GM18498 (cell line): ENCODE results near the gene ATF7.
A peak's percentile ranks its signal among the peaks of the same experiment; 100 is the strongest.

Source experiments
- ATAC-seq: cut with Tn5 transposase; IDR thresholded peaks from one replicate; pipeline ENCODE4 v1.9.1; 2021; ENCODE audit warnings: mild to moderate bottlenecking, moderate library complexity; ENCODE audit not compliant: unreplicated experiment

Gene ATF7

DNA sequence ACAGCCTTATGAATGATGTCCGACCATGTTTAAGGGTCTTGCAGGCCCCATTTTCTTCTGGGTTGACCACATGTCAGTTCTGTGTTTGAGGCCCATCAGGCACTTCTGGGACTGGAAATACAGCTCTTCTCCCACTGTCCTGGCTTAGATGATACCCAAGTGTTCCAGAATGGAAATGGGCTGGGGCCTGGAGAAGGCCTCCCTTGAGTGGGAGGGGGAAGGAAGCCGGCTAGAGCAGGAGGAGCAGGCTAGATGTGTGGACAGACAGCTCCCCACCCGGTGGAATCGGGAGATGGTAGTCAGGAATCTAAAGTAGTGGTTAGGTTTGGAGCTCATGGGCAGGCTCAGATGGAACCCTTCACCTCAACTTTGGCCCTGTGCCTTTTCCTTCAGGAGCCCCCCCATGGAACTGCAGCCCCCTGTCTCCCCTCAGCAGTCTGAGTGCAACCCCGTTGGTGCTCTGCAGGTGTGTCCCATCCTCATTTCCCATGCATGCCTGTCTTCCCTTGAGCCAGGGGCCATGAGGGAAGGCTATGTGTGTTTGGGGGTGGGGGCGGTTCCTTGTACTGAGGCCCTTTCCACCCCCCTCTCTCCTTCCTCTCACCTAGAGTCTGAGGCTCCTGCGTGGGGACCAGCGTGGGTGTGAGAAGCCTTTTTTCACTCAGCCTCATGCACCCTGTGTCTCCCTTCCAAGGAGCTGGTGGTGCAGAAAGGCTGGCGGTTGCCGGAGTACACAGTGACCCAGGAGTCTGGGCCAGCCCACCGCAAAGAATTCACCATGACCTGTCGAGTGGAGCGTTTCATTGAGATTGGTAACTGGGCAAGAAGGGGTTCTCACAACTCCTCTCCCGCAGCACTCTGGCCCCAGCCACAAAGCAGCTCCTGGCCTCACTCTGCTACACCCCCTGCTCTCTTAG is 121.9 kb downstream of the ATF7 start:
- ATAC-seq = no peak

DNA sequence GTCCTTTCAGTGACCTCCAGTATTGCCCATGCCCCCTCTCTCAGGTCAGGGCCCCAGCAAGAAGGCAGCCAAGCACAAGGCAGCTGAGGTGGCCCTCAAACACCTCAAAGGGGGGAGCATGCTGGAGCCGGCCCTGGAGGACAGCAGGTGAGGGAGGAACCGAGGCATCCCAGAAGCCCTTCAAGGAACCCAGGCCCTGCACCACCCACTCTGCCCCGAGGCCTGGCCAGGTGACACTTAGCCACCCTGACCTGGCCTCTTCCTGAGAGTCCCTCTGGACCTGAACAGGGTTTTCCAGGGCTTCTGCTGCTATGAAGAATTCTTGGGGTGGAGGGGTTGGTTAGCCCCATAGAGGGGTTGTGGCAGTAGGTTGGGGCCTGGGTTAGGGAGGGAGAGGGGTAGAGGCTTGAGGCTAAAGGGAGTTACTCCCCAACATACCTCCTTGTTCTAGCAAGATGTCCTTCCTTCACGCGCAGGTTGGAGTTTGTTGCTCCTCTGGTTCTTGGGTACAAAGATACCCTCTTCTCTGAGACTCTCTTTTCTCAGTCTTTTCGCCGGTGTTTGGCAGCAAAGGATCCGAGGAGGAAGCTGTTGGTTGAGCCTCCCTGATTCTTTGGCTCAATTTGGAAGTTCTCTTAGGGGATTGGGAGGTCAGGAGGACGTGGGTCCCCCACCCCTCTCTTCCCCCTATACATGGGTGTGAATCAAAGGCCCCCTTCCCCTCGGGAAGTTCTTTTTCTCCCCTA is 123.0 kb downstream of the ATF7 start:
- no peak for ATAC-seq

DNA sequence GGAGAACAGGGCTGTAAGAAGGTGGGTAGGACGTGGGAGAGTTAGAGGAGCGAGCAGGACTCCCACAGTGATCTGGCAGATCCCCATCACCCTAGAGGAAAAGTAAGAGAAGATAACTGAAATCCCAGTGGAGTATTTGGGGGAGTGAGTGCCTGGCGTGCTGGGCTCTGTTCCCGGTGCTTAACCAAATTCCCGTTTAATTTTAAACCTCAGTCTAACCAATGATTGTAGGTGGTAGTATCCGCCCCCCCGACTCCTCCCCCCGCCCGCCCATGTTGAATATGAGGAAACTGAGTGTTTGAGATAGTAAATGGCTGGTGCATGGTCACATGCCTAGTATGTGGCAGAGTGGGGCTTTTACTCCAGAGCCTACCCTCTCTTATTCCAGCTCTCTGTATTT is 123.9 kb downstream of the ATF7 start:
- ATAC-seq = no peak

DNA sequence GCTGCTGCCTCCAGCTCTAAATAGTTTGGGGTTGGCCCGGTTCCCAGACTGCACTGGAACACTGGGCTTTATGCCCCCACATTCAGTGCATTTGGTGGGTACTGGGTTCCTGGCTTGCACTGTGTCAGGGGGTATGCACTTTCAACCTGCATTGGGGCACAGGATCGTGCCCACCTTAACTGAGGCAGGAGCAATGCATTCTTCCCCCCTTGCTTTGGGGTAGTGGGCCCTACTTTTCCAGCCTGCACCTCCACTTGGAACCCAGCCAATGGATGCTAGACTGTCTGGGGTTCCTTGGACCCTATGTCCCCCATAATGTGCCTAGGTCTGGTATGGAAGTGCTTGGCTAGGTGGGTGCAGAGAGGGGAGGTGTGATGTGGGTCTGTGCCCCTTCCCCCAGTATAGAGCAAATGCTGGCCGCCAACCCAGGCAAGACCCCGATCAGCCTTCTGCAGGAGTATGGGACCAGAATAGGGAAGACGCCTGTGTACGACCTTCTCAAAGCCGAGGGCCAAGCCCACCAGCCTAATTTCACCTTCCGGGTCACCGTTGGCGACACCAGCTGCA is 124.5 kb downstream of the ATF7 start:
- no peak for ATAC-seq

DNA sequence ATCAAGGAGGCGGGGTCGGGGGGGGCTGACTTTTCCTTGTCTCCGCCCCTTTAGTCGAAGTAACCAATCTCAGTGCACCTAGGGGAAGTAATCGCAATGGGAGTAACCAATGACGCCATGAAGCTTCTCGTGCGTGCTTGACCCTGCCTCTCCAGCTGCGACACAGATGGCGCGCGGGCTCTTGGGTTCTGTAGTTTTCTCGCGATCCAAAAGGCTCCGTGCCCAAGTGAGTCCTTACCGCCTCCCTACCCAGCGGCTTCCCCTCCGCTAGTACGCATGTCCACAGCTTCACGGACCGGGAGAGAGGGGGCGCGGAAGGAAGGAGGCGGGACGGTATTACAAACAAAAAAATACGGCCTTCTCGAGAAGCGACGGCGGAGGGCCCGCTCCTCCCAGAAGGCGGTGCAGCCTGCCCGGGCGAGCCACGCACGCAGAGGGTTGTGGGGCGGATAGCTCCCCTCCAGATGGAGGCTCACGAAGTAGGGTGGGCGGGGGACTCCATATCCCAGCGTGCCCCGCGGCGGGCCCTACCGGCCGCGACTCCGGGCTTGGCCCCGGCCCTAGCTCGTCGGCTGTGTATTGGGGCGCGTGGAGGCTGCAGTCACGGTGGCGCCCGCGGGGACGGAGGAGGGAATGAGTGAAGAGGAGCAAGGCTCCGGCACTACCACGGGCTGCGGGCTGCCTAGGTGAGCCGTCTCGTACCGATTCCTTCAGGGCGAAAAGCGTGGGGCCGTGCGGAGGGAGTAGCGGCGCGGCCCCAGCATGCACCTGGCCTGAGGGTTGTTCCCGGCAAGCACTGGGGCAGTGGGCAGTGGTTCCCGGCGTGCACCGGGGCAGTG is 125.2 kb downstream of the ATF7 start, which contains the start of gene TARBP2:
Gene TARBP2 (plus strand): TSS at position 508 of the 839 bp plus-strand sequence. CDS start 126 bp downstream, at position 634.
- ATAC-seq = peak; percentile 70

DNA sequence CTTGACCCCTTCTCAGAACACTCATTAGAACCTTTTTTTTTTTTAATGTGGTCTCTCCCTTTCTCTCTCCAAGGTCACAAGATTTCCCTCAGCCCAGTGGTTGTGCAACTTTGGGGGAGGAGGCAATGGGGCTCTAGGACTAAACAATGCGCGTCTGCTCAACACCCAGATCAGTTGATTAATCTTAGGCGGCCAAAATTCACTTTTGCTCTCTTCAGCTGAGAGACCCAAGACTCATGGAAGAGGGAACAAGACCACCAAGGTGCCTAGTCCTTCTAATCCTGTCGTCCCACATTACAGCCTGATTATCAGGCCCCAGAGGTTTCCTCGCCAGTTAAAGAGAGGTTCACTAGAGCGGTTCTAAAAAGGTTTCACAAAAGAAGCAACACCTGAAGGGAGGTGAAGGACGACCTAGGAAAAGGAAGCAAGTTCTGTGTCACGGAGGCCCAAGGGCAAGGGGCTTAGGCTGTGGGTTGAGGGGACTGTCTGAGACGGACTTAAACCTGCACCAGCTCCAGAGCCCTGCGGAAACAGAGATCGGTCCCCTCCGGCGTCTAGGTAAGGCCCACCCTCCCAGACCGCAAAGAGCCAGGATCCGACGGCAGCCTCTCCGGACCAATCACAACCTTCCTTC is 125.9 kb downstream of the ATF7 start:
- ATAC-seq = no peak

DNA sequence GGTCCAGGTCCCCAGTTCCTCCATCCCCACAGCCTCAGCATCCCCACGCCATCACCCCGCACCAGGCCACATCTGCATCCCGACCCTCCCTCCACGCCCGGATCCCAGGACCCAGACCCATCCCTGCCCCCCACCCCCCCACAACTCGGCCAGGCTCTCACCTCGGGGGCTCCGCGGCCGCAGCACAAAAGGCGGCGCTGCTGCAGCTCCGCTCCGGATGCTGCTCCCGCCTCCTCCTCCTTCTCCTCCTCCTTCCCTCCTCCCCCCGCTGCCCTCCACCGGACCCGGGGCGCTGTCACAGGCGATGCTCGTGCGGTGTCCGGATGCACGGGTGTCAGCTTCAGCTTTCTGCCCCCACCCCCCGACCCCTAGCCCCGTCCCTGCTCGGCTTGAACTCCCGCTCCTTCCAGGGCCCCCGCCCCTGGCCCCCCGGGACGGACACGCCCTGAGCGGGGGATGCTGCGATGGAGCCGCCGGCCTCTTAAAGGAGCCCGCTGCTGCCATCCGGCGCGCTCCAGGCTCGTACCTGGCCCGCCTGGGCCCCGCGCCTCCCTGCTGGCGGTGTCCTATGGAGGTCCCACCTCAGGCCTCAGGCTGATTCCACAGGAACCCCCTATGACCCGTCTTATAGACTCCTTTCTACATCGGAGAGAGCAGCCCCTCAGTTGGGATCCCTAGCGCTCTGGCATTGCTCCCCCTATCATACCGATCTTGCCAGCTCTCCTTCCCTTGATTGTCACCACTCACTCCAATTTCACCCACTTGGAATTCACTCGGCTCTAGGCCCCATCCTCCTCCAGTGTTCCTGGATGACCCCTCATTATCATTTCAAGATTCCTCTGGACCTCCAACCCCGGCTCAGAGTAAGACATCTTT is 126.7 kb downstream of the ATF7 start, which contains the start of gene MAP3K12:
Gene MAP3K12 (minus strand): TSS at position 193 of the 876 bp plus-strand sequence. CDS start 12,067 bp downstream, outside the sequence.
- ATAC-seq = no peak

DNA sequence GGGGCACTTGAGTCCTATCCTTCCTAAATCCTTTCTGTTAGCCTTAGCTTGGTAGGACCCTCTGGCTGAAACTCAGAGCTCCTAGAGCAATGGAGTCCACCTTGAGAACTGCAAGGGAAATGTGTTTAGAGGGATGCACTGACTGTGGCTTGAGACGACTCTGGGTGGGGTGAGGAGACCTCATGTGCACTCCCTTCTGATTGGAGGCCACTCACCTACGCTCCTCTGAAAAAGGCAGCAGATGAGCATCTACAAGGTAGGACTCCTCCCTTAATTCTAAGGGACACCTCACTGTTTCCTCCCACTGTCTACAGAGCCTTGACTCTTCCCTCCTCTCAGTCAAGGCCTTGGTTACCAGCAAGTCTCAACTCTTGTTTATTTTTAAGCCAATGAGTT is 127.9 kb downstream of the ATF7 start:
- no peak for ATAC-seq

DNA sequence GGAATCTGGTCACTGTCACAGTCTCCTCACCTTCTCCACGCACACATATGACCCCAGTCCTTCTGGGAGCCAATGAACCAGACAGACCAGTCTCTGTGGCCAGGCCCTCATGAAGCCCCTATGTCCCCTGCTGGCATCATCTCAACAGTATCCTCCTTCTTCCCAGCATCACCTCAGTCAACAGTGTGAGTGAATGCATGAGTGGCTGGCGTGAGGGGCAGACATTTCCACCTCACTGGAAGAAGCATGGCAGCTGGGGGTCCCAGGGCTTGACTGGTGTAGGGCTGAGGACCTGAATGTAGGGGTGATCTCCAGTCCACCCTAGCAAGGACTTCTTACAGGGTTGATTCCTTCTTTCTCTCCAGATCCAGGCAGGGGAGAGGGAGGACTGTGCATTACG is 128.7 kb downstream of the ATF7 start:
- ATAC-seq = no peak

DNA sequence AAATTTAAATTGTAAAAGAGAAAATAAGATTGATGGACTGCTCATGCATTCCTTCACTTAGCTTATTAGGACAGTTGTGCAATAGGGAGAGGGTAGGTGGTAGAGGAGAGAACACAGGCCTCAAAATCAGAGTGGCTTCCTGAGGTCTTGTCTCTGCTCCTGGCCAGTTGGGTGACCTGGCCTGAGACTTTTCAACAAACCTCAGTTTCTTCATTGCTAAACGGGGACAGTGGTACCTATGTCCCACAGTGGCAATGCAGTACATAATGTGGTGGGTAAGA is 129.5 kb downstream of the ATF7 start:
- ATAC-seq = no peak

DNA sequence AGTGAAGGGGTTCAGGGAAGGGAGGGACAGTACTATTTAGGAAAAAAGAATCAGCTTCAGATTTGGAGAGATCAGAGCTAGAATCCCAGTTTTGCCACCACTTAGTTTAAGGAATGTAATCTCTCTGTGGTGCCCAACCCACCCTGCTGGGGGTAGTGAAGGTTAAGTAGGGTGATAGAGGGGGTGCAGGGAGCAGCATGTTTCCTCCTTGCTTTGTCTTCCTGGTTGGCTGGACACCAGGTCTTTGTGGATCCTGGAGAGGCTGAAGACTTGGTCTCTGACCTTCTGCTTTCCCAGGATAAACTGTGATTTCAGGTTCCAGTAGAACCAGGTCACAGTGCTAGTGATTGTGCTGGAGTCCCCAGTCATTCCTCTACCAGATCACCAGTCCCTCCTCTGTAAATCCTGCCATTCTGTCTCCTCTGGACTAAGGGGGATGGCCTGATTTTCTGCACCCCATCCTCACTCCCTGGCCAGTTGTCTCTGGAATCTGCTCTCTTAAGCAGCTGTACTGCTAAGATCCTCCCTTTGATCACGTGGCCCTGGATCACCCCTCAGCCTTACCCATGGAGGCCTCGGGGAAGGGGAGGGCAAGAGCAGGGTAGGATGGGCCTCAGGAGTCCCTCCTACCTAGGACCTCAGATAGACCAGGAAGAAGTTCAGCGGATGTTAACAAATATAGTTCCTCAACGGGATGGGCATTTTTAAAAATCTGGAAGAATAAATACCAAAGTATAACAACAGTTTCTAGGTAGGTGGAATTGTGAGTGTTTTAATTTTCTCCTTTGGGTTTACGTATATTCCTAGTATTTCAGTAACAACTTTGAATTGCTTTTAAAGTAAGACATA is 130.1 kb downstream of the ATF7 start:
- no peak for ATAC-seq

DNA sequence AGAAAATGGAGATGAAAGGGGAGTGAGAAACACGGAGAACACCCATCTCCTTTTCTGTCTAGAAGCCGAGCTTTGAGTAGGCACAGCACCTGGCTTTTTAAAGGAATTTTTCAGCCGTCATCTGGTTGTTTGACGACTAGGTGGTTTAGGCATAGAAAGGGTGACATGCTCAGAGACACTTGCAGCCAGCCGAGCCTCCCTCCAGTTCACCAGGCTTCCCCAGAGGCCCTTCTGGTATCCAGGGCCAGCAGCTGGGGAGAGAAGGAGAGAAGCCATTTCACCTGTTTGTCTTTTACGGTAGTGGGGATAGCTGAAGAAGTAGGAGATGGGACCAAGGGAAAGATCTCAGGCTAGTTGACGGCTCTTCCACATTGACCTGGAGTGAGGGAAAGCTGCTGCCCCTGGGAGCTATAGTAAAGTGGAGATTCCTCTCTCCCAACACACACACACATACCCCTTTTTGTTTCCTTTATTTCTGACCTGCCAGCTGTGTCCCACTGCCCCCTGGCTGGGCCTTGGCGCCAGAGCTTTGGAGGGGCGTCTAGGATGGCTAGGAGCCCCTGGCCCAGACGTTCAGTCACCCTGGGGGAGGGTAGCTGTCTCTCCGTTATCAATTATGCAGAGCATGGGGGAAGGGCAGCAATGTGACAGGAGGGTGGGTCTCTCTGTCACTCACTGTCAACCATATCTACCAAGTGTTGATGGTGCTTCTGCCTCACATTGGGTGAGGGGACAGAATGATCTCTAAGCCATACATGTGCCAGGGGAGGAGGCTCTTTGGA is 132.4 kb downstream of the ATF7 start:
- ATAC-seq = no peak

DNA sequence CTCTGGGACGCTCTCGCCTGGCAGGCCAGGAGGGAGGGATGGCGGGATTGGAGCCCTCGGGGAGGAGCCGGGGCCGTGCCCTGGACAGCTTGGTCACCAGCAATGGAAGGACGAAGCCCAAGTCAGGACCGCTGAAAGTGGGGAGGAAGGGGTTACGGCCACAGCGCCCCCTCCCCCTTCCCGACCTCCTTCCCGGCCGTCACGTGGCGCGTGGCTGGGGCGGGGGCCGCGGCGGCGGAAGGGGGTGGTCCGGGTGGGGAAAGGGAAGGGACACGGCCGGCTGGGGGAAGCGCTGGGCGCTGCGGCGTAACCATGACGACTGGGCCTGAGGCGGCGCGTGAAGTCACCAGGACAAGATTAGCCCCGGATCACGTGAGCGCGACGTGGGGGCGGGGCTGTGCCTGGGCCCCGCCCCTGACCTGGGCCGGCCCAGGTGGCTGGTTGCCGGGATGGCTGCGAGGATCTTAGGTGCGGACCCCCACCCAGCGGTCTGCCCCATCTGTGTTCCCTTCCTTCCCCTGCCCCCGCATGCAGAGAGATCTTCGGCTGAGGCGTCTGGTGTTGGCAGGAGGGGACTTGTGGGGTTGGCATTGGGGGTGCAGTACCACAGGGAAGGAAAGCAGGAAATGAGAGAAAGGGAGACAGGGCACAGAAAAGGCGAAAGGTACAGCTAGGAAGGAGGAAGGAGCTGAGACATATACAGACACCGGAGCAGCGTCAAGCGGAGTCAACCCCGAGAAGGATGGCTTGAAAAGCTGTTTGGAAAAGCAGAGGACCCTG is 133.2 kb downstream of the ATF7 start:
- ATAC-seq = peak; percentile 94

DNA sequence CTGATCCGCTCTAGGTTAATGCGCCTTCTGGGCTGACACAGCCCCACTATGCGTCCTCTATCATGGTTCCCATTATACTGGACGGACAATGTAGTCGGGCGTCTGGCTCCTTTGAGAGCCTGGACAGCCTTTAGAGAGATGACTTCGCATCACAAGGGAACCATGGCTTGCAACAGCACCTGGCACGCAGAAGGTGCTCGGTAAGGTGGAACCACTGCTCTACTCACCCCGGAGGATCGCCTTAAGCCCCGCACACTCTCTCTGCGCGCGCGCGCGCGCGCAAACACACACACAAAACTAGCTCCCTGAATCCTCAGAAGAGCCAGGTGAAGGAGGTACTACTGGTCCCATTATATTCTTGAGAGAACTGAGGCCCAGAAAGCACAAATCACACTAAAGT is 134.0 kb downstream of the ATF7 start:
- ATAC-seq = no peak

DNA sequence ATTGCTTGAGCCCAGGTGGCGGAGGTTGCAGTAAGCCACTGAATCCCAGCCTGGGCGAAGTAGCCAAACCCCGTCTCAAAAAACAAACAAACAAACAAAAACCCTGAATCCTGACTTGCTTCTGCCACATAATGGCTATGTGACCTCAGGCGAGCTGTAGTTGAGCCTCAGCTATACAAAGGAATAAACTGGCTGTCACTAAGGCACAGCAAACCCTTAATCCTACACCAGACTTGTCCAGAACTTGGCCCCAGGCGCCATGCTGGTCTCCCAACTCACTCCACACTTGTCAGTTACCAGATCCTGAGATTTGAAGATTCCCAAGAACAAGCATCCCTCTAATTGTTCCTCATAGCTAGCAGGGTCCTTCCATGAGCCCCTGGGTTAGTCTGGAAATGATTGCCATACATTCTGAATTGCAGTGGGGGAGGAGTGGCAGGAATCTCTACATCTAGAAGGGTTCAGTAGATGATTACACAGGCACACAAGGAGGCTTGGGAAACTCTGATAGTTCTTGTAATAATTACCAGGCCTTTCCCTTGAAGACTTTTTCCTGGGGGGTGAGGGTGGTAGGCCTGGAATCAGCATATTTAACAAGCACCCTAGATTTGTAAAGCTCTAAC is 136.8 kb downstream of the ATF7 start:
- ATAC-seq = no peak

DNA sequence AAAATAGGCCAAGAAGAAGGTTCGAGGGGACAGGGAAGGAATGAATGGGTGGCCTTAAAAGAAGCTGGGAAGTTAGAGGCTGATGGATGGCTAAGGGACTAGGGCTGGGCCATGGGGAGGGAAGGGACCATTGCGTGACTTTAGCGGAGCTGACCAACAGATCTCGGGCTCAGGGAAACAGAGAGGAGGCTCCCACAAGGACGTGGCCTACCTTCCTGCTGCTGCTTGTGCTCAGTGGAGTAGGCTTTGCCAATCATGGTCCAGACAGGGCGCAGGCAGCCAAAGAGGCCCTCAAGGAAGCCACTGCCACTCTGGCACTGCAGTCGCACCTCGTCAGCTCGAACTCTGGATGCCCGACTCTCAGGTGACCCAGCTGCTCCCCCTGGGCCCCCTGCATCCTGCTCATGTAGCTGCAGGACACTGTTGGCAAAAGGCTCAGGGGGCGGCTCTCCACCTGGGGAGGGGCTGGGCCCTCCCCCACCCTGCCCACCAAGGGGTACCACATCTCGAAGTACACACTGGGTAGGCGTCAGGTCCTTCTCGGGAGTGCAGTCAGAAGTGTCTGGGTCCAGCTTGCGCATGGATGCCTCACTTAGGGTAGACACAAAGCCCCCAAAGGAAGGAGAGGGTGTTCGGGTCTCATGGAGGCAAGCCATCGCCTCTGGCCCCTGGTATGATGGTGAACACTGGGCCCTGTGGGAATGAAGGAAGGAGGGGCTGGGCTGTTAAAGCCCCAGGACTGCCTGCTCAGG is 139.3 kb downstream of the ATF7 start:
- no peak for ATAC-seq
